Skeletal muscle satellite cell (primary cell): ENCODE measurements around the gene AR. TPM values are rescaled to one million over a fixed set of nuclear protein-coding genes. Genes with fewer than 3 reads are reported as not detected.
A peak's percentile ranks its signal among the peaks of the same experiment; 100 is the strongest.

Source experiments
- H3K27me3 ChIP-seq: 2 replicates; pipeline ENCODE4 v1.7.0; 2013; ENCODE audit warnings: low read length; ENCODE audit not compliant: control insufficient read depth, insufficient read depth
- H3K36me3 ChIP-seq: 2 replicates; pipeline ENCODE4 v1.7.0; 2013; ENCODE audit warnings: mild to moderate bottlenecking, control low read depth, low read length; ENCODE audit not compliant: insufficient read depth
- H3K4me1 ChIP-seq: 2 replicates; pipeline ENCODE4 v1.7.0; 2013; ENCODE audit warnings: low read length; ENCODE audit not compliant: control insufficient read depth, insufficient read depth
- H3K4me2 ChIP-seq: 2 replicates; pipeline ENCODE4 v1.7.0; 2013; ENCODE audit warnings: mild to moderate bottlenecking, low read length
- H3K4me3 ChIP-seq: 2 replicates; pipeline ENCODE4 v1.7.0; 2013; ENCODE audit warnings: low read length
- H3K9ac ChIP-seq: 2 replicates; pipeline ENCODE4 v1.7.0; 2013; ENCODE audit warnings: mild to moderate bottlenecking, low read depth, low read length, moderate library complexity
- H3K9me3 ChIP-seq: replicated peaks from 2 replicates; pipeline ENCODE4 v1.7.0; 2013; ENCODE audit warnings: mild to moderate bottlenecking, control low read depth, low read length
- total RNA-seq: library from RNA; depleted of rRNA; stranded (reverse); fragments of >200 nt; gene quantifications from 2 replicates; pipeline ENCODE4 v1.2.3, GENCODE V29; 2012; rRNA removed

Gene AR, protein sequence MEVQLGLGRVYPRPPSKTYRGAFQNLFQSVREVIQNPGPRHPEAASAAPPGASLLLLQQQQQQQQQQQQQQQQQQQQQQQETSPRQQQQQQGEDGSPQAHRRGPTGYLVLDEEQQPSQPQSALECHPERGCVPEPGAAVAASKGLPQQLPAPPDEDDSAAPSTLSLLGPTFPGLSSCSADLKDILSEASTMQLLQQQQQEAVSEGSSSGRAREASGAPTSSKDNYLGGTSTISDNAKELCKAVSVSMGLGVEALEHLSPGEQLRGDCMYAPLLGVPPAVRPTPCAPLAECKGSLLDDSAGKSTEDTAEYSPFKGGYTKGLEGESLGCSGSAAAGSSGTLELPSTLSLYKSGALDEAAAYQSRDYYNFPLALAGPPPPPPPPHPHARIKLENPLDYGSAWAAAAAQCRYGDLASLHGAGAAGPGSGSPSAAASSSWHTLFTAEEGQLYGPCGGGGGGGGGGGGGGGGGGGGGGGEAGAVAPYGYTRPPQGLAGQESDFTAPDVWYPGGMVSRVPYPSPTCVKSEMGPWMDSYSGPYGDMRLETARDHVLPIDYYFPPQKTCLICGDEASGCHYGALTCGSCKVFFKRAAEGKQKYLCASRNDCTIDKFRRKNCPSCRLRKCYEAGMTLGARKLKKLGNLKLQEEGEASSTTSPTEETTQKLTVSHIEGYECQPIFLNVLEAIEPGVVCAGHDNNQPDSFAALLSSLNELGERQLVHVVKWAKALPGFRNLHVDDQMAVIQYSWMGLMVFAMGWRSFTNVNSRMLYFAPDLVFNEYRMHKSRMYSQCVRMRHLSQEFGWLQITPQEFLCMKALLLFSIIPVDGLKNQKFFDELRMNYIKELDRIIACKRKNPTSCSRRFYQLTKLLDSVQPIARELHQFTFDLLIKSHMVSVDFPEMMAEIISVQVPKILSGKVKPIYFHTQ
- 8.3 and 9.1 TPM in 2 replicates for total RNA-seq

DNA sequence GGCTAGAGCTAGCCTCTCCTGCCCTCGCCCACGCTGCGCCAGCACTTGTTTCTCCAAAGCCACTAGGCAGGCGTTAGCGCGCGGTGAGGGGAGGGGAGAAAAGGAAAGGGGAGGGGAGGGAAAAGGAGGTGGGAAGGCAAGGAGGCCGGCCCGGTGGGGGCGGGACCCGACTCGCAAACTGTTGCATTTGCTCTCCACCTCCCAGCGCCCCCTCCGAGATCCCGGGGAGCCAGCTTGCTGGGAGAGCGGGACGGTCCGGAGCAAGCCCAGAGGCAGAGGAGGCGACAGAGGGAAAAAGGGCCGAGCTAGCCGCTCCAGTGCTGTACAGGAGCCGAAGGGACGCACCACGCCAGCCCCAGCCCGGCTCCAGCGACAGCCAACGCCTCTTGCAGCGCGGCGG, at the start of gene AR:
TSS of gene AR (plus strand) at position 204 of the 400 bp plus-strand sequence. CDS start 1,126 bp downstream, outside the sequence.
- no peaks in the 10 kb centered on the region for H3K27me3 ChIP-seq
- H3K4me2 ChIP-seq: peak within 1 kb of the TSS; percentile 82
- peak within 1 kb of the TSS; percentile 74 for H3K9ac ChIP-seq
- no peaks in the 10 kb centered on the region for H3K9me3 ChIP-seq
- H3K4me1 ChIP-seq: no peaks in the 10 kb centered on the region
- no peaks in the 10 kb centered on the region for H3K36me3 ChIP-seq
- H3K4me3 ChIP-seq: peak within 1 kb of the TSS; percentile 78

DNA sequence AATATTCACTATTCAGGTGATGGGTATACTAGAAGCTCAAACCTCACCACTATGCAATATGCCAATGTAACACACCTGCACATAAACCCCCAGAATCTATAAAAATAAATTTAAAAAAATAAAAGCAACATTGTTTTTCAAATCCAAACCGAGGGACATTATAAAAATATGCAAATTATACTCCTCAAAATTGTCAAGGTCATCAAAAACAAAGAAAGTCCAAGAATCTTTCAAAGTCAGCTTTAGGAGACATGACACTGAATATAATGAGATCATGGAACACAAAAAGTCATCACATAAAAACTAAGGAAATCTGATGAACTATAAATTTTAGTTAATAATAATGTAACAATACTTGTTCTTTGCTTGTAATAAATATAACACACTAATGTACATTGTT, 43.2 kb upstream of the AR start:
- no peaks in the 10 kb centered on the region for H3K27me3 ChIP-seq
- no peaks in the 10 kb centered on the region for H3K9me3 ChIP-seq
- no peak overlapping the region for H3K9ac ChIP-seq
- H3K4me2 ChIP-seq: no peak overlapping the region
- H3K36me3 ChIP-seq: no peaks in the 10 kb centered on the region
- no peaks in the 10 kb centered on the region for H3K4me1 ChIP-seq
- H3K4me3 ChIP-seq: no peak overlapping the region

DNA sequence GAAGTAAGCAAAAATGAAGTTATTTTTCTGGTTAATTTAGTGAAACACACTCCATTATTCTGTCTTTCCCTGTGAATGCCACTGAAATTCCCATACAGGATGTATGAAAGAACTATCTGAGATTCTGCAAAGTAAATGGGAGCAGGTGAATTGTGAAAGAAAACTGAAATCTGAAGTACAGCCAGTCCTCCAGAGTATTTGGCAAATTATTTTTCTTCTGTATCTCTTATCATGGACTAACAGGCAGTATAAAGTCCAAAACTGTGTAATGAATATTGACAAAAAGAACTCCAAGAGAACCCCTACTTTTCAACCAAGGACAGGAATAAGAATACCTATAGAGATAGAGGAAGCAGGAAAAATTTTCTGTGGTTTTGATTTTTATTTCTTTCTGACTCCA, 40.8 kb upstream of the AR start:
- H3K36me3 ChIP-seq: no peaks in the 10 kb centered on the region
- H3K4me2 ChIP-seq: no peak overlapping the region
- H3K9ac ChIP-seq: no peak overlapping the region
- H3K9me3 ChIP-seq: no peaks in the 10 kb centered on the region
- H3K27me3 ChIP-seq: no peaks in the 10 kb centered on the region
- H3K4me1 ChIP-seq: no peaks in the 10 kb centered on the region
- H3K4me3 ChIP-seq: no peak overlapping the region

DNA sequence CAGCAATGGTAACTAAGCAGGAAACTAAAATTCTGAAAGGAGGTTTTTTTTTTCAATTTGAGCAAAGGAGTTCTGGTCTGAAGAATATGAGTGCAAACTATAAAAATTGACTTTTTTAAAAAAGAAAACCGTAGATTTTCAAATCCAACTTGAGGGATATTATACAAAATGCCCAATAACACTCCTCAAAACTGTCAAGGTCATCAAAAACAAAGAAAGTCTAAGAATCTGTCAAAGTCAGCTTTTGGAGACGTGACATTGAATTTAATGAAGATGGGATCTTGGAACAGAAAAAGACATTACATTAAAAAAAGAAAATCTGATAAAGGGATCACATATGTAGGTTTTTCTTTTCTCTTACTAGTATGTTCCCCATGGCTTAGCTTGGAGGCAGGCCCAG, 40.4 kb upstream of the AR start:
- Histone ChIP-seq H3K4me1 (no peaks in the 10 kb centered on the region), H3K9ac (no peak overlapping the region), H3K4me2 (no peak overlapping the region), H3K9me3 (no peaks in the 10 kb centered on the region), H3K36me3 (no peaks in the 10 kb centered on the region), H3K4me3 (no peak overlapping the region), H3K27me3 (no peaks in the 10 kb centered on the region)

DNA sequence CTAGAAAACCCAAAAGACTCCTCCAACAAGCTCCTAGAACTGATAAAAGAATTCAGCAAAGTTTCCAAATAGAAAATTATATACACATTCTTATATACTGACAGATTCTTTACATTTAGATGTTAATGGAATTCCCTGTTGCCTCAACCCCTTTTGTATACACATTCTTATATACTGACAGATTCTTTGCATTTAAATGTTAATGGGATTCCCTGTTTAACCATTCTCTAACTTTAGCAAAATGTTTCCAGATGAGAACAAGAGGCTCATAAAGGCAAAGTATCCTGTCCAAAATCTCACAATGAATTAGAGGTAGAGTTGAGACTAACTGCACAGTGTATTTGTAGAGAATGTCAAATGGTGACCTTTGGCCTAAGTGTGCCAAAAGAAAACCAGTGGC, 23.1 kb upstream of the AR start:
- no peaks in the 10 kb centered on the region for H3K4me1 ChIP-seq
- H3K4me2 ChIP-seq: no peak overlapping the region
- no peak overlapping the region for H3K9ac ChIP-seq
- no peaks in the 10 kb centered on the region for H3K9me3 ChIP-seq
- no peak overlapping the region for H3K4me3 ChIP-seq
- H3K27me3 ChIP-seq: no peaks in the 10 kb centered on the region
- H3K36me3 ChIP-seq: no peaks in the 10 kb centered on the region

DNA sequence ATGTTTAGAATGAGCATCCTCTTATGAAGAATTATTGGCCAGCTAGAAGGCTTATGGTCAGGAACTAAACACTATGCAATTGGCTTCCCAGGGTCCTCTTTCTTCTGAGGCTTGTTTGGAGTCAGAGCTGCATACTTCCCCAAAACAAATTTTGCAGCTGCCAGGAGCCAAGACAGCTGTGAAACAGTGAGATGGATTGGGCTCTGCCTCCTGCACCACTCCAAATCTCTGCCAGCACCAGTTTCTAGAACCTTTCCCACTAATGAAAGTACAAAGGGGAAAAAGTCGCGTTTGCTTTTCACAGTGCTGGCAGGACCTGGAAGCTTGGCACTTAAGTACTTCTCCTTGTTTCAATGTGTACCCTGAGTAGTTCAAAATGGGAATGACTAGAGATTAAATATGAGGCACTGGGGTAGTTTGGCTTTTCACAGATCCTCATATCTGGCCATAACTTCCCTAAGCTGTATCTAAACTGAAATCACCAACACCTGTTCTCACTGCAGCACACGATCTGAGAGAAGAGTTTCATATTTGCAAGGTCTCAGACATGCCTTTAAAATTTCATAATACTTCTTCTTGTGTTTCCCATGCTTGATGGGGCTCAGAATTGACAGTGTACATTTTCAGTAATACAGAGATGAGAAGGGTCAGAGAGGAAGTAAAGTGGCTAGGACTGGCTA, 20.7 kb upstream of the AR start:
- Histone ChIP-seq H3K4me3 (no peak overlapping the region), H3K9ac (no peak overlapping the region), H3K27me3 (no peaks in the 10 kb centered on the region), H3K9me3 (no peaks in the 10 kb centered on the region), H3K4me1 (no peaks in the 10 kb centered on the region), H3K36me3 (no peaks in the 10 kb centered on the region), H3K4me2 (no peak overlapping the region)

DNA sequence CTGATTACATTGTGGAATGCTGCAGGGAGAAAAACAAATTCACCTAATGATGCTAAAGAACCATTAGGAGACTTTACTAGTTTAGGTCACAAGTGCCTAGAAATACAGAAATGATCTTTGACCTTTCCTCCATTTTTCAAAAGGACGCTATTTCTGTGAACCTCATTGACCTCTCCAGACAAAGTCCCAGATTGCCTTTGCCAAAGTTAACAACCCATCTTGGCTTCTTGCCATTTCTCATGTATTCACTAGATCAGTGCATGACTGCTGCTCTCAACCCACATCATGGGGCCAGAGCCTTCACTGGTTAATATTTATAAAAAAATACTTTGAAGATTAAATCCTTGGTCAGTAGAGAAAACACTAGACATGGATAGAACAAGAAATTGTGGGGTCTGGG, 19.9 kb upstream of the AR start:
- H3K4me1 ChIP-seq: no peaks in the 10 kb centered on the region
- no peak overlapping the region for H3K9ac ChIP-seq
- H3K9me3 ChIP-seq: no peaks in the 10 kb centered on the region
- H3K27me3 ChIP-seq: no peaks in the 10 kb centered on the region
- H3K4me2 ChIP-seq: no peak overlapping the region
- no peak overlapping the region for H3K4me3 ChIP-seq
- no peaks in the 10 kb centered on the region for H3K36me3 ChIP-seq

DNA sequence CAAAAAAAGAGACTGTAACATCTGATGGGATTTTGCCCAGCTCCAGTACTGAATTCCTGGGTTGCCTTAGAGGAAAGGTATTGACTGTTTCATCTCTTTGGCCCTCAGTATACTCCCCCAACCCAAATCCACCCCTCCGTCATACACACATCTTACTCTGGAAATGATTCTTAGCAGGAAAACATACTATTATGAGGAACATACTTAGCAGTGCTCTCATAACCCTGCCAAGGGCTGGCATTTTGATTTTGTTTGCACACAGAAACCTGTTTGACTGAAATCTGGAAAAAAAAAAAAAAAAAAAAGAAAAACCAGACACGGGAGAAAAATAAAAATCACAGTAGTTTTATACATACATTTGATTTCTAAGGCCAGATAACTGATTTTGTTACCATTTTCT, 19.4 kb upstream of the AR start:
- no peaks in the 10 kb centered on the region for H3K4me1 ChIP-seq
- H3K4me2 ChIP-seq: no peak overlapping the region
- H3K9ac ChIP-seq: no peak overlapping the region
- no peaks in the 10 kb centered on the region for H3K36me3 ChIP-seq
- H3K27me3 ChIP-seq: no peaks in the 10 kb centered on the region
- no peak overlapping the region for H3K4me3 ChIP-seq
- H3K9me3 ChIP-seq: no peaks in the 10 kb centered on the region

DNA sequence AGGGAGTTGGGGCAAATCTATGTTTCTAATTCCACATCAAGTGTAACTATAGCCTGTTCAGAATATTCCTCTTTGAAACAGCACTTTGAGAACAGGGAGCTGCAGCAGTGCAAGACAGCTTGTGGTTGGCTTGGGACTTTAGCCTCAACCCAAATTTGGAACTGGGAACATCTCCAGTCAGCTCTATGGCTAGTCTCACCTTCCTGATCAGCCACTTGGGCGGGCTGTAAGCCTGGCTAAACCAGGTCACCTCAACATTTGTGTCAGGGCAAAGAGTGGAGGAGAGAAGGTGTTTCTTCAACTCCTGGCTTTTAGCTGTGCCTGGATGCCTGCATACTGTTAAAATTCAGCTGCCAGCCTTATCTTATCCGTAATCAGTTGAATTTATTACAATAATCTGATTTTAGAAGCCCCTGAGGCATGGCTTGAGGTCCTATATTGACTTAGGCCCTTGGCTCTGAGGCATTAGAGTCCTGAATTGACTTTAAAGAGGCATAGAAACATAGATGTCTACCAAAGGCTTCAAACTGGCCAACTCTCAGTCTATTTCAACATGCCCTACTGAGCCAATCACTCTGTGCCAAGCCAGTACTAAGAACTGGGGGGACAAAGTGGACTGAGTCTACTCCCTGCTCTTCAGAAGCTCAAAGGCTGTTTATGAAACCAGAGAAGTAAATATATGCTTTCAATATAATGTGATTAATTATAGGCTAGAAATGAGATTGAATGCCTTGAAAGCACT, 18.7 kb upstream of the AR start:
- Histone ChIP-seq H3K4me2 (no peak overlapping the region), H3K9ac (no peak overlapping the region), H3K9me3 (no peaks in the 10 kb centered on the region), H3K27me3 (no peaks in the 10 kb centered on the region), H3K4me3 (no peak overlapping the region), H3K4me1 (no peaks in the 10 kb centered on the region), H3K36me3 (no peaks in the 10 kb centered on the region)

DNA sequence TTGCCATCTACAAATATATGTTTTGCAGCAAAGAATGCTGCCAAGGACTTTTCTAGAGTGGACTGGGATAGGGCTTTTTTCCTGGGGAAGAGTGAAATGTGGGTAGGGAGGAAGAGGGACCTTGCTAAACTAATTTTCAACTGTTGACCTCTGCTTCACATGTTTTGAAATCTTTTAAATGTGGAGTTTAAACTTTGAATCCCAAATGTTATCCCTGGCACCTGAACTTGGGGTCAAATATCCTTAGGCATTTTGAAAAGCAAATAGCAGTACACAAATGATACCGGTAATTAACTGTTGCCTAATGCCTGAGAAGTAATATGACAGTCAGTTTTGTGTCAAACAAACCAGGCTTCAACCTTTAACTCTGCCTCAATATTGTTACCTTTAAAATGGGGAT, 7.3 kb upstream of the AR start:
- Histone ChIP-seq H3K4me1 (peaks cover 3% of the 10 kb centered on the region), H3K4me2 (no peak overlapping the region), H3K27me3 (no peaks in the 10 kb centered on the region), H3K9me3 (no peaks in the 10 kb centered on the region), H3K4me3 (no peak overlapping the region), H3K9ac (no peak overlapping the region), H3K36me3 (no peaks in the 10 kb centered on the region)

DNA sequence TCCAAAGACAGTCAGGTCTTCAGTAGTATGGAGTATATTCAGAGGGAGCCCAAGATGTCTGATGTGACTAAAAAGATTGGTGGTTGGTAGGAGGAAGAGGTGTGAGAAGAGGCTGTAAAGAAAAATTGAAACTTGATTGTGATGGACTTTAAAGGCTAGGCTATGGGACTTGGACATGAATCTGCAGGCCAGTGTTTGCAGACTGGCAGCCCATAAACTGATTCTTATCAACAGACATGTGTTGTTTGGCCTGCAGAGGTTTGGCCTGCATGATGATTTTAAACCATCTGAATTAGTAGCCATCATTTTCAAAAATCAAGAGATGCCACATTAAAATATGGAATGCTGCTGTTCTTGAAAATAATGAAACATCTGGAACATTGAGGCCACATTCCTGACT, 5.4 kb upstream of the AR start:
- no peak overlapping the region for H3K9ac ChIP-seq
- H3K4me3 ChIP-seq: no peak overlapping the region
- peaks cover 3% of the 10 kb centered on the region for H3K4me1 ChIP-seq
- H3K27me3 ChIP-seq: no peaks in the 10 kb centered on the region
- H3K4me2 ChIP-seq: no peak overlapping the region
- H3K9me3 ChIP-seq: no peaks in the 10 kb centered on the region
- no peaks in the 10 kb centered on the region for H3K36me3 ChIP-seq
